Testis (tissue), 2 donors: Measurements from ENCODE around the gene KCTD19.

Experiments
- CTCF ChIP-seq, 3 experiments: fragments of 450-650 bp in 2 of 3; fragments of 200-600 bp in 1 of 3; sonication (generic) in 1 of 3; IDR thresholded peaks; one replicate each; pipeline ENCODE4 v1.5.1; 2016 to 2019; ENCODE audit warnings: antibody characterized with exemption in 3 of 3, mild to moderate bottlenecking in 2 of 3, moderate library complexity in 1 of 3
- POLR2A ChIP-seq: fragments of 450-650 bp; IDR thresholded peaks from one replicate; pipeline ENCODE4 v1.6.1; 2017; ENCODE audit warnings: antibody characterized with exemption, mild to moderate bottlenecking, moderate library complexity

GRCh38 chr16:67246081-67246755, 80.3 kb downstream of the KCTD19 start:
- TF ChIP-seq CTCF (IDR thresholded peaks at IDR 0.05), result peak in 2 of 3 experiments; percentile 2 to 21
- no peak for TF ChIP-seq POLR2A
